Islet precursor cell (in vitro differentiated cells): ENCODE measurements around the gene PCBD1.
A peak's percentile ranks its signal among the peaks of the same experiment; 100 is the strongest.

Experiments used
- DNase-seq: peaks from one replicate; pipeline ENCODE4 v3.0.0-alpha.2; 2018

Gene PCBD1

GRCh38 chr10:70917226-70917625 lies 28.9 kb upstream of the PCBD1 start:
- DNase-seq = no peak

DNA sequence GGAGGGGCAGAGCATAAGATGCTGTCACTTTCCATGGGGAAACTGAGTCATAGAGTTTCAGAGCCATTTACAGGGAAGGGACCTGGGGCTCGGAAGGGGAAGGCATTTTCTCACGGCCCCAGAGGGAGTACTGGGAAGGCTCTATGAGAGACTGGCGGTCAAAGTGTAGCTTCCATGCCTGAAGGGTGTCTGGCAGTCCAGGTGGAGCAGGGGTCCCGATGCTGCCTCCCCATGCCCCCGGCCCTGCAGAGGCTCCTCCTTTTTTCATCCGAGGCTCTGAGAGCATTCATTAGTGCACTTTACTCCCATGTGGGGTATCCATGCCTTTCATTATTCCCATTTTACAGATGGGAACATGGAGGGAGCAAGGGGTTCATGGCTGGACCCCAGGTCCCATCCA lies 27.9 kb upstream of the PCBD1 start:
- no peak for DNase-seq

DNA sequence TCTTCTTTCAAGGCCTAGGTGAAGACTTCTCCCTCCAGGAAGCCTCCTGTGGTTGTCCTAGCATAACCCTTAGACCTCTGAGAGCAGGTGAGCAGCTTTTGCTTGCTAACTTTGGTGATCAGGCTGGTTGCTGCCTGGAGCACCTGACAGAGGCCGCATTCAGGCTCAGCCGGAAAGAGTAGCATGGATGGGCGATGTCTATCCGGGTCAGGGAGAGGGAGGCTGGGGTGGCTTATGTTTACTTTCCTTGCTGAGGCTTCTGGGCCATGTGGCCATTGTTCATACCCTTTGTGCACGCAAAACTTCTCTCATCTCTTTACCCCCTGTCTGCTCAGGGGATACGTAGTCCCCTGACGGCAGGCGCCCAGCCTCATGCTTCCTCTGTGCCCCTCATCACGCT lies 27.4 kb upstream of the PCBD1 start:
- no peak for DNase-seq

DNA sequence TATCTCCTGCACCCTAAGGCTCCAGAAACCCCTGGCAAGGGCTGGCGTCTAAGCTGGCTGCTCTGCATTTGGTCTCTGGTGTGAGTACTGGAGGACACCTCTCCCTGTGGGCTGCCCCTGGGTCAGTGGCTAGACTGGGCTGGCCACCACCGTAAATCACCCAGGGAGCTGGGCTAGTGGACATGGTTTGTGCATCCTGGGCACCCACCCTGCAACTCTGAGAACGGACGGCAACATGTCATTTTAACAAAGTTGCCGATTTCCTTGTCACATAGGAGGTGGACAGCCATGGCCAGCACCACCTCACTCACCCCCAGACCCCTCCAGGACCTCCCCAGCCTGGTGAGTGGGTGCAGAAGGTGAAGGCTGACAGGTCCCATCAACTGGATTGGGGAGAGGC lies 26.8 kb upstream of the PCBD1 start:
- no peak for DNase-seq

- DNase-seq = no peak
Measured at GRCh38 chr10:70914316-70914864, 26.0 kb upstream of the PCBD1 start.

- DNase-seq = no peak
Measured at GRCh38 chr10:70913893-70914240, 25.5 kb upstream of the PCBD1 start.

DNA sequence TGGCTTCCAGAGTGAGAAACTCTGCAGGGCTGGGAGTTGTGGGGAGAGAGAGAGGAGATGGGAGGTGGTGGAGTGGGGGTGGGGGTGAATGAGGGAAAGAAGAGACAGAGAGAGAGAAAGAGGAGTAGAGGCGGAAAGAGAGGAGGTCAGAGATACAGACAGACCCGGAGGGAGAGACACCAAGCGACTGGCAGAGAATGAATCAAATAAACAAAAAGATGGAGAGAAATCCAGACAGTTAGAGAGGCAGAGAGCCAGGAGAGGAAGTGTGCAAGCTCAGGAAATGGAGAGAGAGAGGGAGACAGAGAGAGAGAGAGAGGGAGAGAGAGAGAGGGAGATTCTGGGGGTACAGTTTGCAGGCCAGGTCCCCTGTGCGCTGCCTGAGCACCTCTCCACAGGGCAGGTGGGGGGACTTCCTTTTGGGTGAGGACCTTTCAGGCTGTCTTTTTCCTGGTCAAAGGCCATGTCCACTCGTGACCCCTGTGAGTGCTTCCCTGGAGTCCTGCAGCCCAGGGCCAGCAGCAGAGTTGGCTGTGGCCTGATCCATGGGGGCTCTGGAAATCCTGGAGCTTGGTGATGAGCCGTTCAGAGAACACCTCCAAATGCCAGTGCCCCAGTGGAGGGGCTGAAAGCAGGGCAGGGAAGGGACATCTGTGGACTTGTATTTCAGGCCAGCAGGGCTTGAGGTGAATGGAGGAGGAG lies 25.0 kb upstream of the PCBD1 start:
- no peak for DNase-seq

DNA sequence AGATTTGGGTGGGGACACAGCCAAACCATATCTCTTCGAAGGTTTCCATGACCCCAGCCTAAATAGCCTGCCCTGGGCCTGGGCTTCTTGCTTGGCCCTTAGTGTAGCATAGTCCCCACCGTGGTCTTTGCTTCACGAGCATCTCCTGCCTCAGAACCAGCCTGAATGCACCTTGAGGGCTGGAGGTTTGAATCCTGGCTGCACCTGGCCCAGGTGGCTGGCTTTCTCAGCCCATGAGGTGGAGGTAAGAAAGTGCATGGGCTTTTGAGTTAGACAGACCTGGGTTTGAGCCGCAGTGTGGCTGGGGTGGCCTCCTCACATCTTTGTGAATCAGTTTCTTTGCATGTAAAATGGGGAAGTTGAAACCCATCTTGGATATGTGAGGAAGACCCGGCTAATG lies 24.2 kb upstream of the PCBD1 start:
- DNase-seq = no peak

- no peak for DNase-seq
Measured at GRCh38 chr10:70911386-70911785, 23.0 kb upstream of the PCBD1 start.

DNA sequence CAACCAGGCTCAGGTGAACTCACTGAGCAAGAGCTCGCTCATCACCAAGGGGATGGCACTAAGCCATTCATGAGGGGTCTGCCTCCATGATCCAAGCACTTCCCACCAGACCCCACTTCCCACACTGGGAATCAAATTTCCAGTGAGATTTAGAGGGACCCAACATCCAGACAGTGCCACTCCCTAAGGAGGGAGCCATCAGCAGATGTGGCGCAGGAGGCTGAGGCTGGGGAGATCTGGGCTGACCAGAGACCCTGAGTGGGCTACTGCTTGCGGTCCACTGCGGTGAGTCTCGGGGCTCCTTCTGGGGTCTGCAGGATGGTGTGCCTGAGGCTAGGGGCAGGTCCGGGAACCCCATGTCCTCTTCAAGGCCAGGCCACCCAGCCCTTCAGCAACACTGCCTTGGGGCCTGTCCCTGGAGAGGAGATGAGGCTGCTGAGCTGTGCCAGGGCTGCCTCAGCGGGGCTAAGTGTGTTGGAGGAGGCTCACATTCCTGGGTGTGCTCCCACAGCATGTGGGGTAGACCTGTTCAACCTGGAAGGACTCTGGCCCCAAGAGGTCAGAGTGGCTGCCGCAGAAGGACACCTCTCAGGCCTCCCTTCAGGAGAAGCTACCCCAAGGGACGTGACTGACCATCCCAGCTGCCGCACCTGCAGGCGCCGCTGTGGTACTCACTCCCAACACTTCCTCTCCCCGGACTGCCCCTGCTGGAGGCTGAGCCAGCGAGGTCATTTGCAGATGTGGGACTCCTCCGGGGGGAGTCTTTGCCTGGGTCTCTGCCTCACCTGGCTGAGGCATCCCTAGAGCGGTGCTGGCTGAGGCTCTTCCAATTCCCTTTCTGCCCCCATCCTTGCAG lies 22.3 kb upstream of the PCBD1 start:
- no peak for DNase-seq

DNA sequence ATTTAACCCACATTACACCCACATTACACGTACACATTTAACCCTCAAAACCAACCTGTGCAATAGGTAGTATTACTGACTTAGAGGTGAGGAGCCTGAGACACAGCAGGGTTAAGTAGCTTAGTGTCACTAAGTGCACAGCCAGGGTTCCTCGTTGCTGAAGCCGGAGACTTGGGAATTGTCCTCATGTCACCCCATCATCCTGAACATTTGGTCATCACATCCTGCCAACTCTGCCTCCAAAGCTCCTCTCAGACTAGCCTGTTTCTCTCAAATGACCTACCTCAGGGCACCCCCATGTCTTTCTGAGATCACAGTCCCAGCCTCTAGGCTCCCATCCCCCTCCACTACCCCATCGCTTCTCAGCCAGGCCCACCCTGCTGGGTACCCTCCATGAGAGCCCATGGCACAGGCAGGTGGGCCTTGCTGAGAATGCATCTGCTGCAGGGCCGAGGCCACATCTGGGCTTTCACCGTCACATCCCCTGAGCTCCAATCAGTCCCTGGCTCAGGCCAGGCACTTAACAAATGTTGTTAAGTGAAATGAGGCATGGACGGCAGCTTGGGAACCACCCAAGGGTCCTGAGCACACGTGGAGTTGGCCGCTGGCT lies 21.1 kb upstream of the PCBD1 start:
- no peak for DNase-seq

DNA sequence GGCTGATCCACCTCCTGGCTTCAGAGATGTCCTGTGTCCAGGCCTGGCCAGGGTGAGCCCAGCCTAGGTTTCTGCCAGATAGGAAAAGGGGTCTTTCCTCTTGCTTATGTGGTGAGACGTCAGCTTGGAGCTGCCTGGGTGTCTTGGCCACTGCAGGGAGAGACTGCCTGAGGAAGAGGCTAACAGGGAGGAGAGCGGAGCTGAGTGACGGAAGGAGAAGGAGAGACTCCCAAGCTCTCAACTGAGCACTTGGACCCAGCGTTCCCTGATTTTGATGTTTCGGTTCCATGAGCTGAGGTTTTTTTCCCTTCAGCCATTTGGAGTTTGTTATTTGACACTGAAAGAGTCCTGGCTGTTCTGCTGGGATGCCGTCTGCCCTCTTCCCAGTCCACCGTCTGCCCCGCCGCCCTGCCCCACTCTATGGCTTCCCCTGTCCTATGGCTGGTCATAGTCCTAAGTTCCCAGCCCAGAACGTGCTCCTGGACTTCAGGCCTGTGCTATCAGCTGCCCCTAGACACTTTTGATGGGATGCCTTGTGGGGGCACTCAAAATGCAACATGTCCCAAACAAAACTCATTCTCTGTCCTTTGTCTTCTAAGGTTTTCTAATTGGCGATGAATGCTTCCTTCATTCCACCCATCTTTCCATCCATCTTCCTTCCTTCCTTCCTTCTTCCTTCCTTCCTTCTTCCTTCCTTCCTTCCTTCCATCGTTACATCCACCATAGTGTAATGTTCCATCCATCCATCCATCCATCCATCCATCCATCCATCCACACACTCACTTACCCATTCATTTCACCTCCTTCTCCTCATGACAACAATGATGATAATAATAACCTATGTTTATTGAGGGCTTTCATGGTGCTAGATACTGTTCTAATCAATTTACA lies 20.3 kb upstream of the PCBD1 start:
- DNase-seq = no peak

DNA sequence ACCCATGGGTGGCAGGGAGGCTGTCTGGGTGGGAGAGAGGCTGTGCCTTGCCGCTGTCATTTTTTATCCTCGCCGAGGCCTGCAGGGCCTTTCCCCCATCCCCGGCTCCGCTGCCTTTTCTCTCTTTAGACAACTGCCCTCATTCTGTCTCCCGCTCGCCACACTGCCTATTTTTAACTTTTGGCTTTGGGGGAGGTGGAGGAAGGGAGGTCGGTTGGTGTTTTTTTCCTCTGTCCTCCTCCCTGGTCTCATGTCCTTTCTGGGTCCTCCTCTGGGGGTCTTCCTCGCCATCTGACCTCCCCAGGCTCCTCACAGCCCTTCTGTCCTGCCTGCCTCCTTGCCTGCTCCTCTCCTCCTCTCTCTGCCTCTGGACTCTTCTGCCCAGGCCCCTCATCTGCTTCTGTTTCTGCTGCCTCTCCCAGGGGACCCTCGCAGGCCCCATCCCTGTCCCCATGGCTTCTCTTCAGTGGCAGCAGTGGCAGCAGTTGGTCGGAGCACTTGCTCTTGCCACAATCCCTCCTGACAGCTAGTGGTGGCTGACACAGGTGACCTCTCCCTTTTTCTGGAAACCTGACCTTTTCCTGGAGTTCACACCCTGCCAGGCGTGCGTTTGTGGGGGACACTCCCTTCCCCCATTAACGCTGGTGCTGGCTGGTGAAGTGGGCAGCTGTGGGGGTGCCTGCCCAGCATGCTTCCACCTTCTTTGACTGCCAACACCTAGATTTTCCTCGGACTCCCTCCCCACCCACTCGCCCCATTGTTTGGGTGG lies 19.5 kb upstream of the PCBD1 start:
- no peak for DNase-seq

GRCh38 chr10:70906953-70907636 lies 18.7 kb upstream of the PCBD1 start:
- no peak for DNase-seq

DNA sequence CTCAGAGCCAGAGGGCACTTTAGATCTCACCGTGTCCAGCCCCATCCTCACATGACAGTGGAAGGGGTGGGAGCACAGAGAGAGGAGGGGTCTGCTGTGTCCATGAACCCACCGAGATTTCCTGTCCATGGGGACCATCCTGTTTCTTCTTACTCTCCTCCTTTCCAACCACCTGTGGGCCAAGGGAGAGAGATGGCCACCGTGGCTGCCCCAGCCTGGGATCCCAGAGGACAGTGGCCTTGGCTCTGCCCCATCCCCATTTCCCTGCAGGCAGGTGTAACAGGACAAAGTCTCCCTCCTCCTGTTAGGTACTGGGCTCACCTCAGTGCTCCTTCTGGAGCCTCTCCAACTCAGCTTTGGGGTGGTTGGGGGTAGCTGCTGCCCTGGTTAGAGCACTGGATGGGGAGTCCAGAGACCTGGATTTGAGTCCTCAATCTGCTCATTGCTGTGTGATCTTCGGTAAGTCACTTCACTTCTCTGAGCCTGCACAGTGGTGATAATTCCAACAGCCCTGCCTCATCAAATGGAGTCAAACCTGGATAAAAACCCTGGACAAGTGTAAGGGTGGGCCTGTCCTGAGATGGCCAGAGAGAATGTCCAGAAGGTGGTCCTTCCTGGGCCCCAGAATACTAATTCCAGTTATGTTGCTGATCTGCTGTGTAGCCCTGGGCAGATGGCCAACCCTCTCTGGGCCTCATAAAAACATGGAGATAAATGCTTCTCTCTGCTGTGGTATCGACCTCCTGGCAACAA lies 17.8 kb upstream of the PCBD1 start:
- DNase-seq = no peak

DNA sequence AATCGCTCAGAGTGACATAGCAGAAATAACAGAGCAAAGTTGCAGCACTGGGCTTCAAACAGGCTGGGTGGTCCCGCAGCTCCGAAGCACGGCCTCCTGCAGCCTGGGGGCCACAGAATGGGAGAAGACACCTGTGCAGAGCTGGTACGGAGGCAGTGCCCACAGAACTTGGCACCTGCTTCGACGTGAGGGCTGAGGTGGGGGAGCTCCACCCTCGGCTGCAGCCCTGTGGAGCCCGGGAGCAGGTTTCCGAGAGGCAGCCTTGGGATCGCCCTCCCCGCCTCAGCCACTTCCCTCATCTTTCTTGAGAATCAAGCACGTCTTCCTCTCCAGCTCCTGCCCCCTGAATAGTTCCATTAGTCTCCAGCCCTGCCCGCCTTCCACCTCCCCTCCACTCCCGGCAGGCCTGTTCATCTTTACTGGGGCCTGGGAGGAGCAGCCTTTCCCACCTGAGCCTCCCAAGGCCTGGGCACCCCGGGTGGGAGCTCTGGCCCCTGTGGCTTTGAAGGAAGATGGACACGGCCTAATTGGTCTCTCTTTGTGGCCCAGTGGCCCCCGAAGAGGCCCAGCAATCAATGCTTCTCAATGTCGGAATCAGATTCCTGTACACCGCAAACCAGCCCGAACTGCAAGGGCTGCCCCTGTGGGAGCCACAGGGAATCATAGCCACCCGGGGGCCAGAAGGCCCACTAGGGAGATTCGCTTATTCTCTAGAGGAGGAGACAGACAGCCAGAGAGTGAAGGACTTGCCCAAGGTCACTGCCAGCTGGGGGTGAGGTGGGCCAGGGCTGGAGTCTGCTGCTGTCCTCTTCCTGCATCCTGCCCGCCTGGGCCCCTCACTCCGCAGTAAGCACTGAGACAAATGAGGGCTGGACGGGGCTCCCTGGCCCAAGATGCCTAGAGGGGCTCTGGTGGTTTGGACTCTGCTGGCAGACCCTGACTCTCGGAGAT lies 17.0 kb upstream of the PCBD1 start:
- DNase-seq = no peak

DNA sequence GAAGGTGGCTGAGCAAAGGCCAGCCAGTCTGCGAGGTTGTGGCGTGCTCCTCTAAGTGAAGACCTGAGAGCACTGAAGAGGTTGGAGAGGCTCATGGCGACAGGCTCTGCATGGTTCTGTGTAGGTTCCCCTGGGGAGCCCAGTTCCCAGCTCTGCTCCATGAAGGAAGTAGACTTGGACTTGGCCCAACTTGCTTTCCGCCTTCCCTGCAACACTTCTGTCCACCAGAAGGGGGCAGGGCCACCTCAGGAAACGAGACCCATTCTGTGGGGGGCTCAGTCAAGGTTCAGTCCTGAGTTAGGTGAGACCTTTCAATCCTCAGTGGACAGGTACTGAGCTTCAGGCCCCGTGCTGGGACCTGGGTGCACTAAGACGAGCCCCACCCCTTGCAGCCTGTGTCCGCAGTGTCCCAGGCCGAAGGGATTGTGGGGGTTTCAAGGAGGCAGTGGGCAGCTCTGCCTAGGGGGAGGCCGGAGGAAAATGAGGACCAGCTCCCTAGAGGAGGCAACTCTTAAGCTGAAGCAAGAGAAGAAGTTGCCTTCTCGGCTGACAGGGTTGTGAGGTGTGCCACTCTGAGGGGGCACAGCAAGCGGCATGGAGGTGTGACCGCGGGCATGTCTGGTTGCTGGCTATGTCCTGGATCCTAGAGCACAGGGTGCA lies 15.0 kb upstream of the PCBD1 start:
- DNase-seq = peak; percentile 84

- no peak for DNase-seq
Measured at GRCh38 chr10:70902661-70903261, 14.4 kb upstream of the PCBD1 start.
